Breast epithelium (tissue), 3 donors: ENCODE measurements around the gene GJB6.

Experiments used
- CTCF ChIP-seq, 3 donors: fragments of 450-650 bp; IDR thresholded peaks; one replicate each; pipeline ENCODE4 v1.5.1; 2016 to 2017; ENCODE audit warnings: antibody characterized with exemption in 3 of 3, mild to moderate bottlenecking in 3 of 3, moderate library complexity in 3 of 3
- POLR2A ChIP-seq: fragments of 450-650 bp; IDR thresholded peaks from one replicate; pipeline ENCODE4 v1.6.1; 2016; ENCODE audit warnings: antibody characterized with exemption, mild to moderate bottlenecking, moderate library complexity

- TF ChIP-seq POLR2A: no peak
- no peak for TF ChIP-seq CTCF (IDR thresholded peaks at IDR 0.05)
These were observed 26.8 kb upstream of the GJB6 start for GRCh38 chr13:20258963-20259288.
